Activated naive CD4-positive, alpha-beta T cell treated with Interleukin-2 at 50 U/mL for 16 hours (primary cell): ENCODE data around the gene HOOK2.

Experiments
- DNase-seq: peaks from one replicate; pipeline ENCODE4 v3.0.0-alpha.2; 2020

HOOK2 gene

GRCh38 chr19:12793290-12794195 is 18.2 kb upstream of the HOOK2 start:
- peak; percentile 91 for DNase-seq

- DNase-seq, result peak; percentile 12
These were observed 17.5 kb upstream of the HOOK2 start for GRCh38 chr19:12792853-12793289.

- peak; percentile 79 for DNase-seq
These were observed 16.9 kb upstream of the HOOK2 start for GRCh38 chr19:12792051-12792852.

GRCh38 chr19:12791345-12792050 is 16.1 kb upstream of the HOOK2 start, which contains the start of gene JUNB:
Gene JUNB (plus strand): TSS chr19:12791486. CDS start chr19:12791772, 286 bp downstream.
- DNase-seq, result peak; percentile 95

- DNase-seq, result peak; percentile 15
These were observed 15.4 kb upstream of the HOOK2 start for GRCh38 chr19:12790628-12791344.

- peak; percentile 92 for DNase-seq
These were observed 14.7 kb upstream of the HOOK2 start for GRCh38 chr19:12789904-12790619.

- DNase-seq, result peak; percentile 56
These were observed 13.9 kb upstream of the HOOK2 start for GRCh38 chr19:12789098-12789903.

- peak; percentile 61 for DNase-seq
These were observed 13.3 kb upstream of the HOOK2 start for GRCh38 chr19:12788682-12789097.

- no peak for DNase-seq
These were observed 12.8 kb upstream of the HOOK2 start for GRCh38 chr19:12788042-12788681.

- DNase-seq, result no peak
These were observed 12.1 kb upstream of the HOOK2 start for GRCh38 chr19:12787458-12787857.

GRCh38 chr19:12786952-12787351 is 11.6 kb upstream of the HOOK2 start:
- DNase-seq, result no peak

- DNase-seq, result no peak
These were observed 11.0 kb upstream of the HOOK2 start for GRCh38 chr19:12786141-12786870.

GRCh38 chr19:12785431-12786031 is 10.2 kb upstream of the HOOK2 start:
- peak; percentile 15 for DNase-seq

- DNase-seq, result peak; percentile 30
These were observed 9.6 kb upstream of the HOOK2 start for GRCh38 chr19:12784871-12785430.

GRCh38 chr19:12784394-12784870 is 9.1 kb upstream of the HOOK2 start:
- no peak for DNase-seq

GRCh38 chr19:12783849-12784393 is 8.6 kb upstream of the HOOK2 start:
- peak; percentile 22 for DNase-seq

GRCh38 chr19:12783291-12783848 is 8.0 kb upstream of the HOOK2 start:
- DNase-seq, result peak; percentile 64
